ENCODE results near the gene ADIG.

ADIG gene

DNA sequence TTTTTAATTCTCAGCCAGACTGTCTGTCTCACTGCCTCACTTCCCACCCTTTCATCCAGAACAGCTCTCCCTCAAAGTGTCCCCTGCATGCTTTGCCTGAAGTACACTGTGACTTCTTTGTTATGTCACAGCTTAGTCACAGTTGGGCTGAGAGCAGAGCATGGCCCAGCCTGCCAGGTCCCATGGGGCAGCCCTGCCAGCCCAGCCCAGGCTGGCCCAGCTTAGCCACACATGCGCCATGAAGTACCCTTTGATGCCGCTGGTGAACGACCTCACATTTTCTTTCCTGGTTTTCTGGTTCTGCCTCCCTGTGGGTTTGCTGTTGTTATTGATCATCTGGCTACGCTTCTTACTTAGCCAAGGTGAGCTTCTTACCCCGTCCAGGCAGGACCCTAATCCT, at the start of gene ADIG:
TSS of gene ADIG (plus strand) at position 185 of the 400 bp plus-strand sequence. CDS start at position 239, 54 bp downstream.
- peak; percentile 69 for DNase-seq

DNA sequence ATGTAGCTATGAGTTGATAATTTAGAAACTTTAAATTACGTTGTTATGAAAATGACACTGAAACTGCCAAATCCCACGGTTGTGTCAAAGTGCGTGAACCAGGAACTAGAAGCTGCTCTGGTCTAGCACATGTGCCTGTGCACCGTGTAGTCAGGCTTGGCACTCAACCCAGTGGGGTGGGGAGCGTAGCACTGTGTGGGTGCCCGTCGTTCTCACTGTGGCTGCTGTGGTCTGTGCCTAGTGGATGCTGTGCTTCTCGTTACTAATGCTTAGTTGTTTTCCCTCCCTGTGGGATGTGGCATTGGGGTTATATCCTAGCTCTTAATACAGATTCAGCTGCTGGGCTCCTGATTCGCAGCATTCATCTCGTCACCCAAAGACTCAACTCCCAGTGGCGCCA, 46.2 kb upstream of the ADIG start:
- DNase-seq: no peak

DNA sequence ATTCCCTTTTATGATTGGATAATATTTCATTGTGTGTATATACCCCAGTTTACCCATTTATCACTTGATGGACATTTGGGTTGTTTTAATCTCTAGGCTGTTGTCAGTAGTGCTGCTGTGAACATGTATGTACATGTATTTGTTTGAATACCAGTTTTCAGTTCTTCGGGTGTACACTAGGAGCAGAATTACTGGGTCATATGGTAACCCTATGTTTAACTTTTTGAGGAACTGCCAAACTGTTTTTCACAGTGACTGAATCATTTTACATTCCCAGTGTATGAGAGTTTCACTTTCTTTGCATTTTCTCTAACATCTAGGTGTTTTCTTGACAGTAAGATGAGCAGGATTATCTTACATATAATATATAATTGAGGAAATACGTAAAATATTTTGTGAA, 44.7 kb upstream of the ADIG start:
- no peak for DNase-seq

DNA sequence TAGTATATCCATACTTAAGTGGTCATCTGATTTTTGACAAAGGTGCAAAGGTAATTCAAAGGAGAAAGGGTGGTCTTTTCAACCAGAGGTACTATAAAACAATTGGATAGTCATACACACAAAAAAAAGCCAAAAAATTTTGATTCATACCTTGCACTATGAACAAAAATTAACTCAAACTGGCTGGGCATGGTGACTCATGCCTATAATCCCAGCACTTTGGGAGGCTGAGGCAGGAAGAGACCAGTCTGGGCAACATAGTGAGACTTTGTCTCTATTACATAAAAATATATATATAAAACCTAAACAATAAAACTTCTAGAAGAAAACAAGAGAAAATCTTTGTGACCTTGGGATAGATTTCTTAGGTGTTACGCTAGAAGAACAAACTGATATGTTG, 43.8 kb upstream of the ADIG start:
- DNase-seq: no peak

DNA sequence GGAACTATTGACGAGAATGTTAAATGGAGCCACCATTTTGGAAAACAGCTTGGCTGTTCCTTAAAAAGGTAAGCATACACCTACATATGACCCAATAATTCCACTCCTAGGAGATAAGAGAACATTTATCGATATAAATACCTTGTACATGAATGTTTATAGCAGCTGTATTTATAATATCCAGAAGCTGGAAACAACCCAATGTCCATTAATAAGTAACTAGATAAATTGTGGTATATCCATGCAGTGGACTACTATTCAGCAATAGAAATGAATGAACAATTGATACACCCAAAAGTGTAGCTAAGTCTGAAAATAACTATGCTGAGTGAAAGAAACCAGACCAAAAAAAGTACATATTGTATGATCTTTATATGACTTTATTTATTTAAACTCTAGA, 42.2 kb upstream of the ADIG start:
- no peak for DNase-seq

DNA sequence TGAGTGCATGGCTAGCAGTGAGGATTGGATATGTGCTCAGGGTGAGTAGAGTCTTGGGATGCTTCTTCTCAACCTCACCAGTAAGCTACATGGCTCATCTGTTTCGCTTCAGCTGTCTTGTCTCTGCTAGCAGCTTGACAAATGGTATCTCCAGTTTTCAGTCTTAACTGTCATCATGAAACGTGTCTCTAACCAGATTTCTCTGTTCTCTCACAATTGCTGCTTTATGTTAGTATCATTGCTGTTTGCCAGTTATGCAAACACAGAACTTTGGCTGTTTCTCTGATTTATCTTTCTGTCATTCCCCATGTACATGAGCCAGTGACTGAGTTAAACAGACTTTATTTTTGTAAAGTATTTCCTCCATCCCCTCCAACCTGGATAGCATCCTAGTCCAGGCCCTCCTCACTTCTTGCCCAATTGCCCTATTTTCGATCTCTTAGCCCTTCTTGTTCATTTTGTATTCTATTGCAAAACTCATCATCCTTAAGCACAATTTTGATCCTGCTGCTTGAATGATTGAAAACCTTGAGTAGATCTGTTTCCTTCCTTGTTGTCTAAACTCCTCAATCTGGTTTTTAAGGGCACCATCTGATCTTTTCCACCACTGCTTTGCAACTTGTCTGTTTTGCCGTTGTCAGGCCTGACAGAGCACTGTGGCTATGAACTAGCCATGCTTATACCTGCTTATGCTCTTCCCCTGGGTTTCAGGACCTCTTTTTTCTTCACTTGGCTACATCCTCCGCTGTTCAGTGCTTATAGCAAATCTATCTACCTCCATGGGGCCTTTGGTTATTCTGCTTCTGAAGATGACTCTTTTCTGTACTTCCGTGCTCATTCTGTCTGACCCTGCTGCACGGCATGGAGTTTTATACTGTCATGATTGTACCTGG, 37.7 kb upstream of the ADIG start:
- DNase-seq: no peak

DNA sequence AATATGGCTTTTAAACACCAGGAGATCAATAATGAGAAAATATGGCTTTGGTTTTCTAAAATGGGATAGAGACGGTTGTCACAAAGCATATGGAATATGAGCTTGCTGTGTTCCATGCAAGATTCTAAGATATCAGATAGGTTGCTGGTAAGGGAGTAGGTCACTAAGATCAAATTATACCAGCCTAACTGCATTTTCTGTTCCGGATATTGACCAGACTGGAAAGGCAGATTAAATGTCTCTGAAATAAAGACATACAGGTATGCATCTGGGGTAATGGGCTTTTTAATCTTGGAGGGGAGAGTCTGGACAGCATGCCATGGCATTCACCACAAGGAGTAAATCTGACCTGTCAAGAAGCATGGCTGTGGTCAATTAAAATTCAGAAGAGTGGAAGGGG, 35.2 kb upstream of the ADIG start:
- DNase-seq: no peak

DNA sequence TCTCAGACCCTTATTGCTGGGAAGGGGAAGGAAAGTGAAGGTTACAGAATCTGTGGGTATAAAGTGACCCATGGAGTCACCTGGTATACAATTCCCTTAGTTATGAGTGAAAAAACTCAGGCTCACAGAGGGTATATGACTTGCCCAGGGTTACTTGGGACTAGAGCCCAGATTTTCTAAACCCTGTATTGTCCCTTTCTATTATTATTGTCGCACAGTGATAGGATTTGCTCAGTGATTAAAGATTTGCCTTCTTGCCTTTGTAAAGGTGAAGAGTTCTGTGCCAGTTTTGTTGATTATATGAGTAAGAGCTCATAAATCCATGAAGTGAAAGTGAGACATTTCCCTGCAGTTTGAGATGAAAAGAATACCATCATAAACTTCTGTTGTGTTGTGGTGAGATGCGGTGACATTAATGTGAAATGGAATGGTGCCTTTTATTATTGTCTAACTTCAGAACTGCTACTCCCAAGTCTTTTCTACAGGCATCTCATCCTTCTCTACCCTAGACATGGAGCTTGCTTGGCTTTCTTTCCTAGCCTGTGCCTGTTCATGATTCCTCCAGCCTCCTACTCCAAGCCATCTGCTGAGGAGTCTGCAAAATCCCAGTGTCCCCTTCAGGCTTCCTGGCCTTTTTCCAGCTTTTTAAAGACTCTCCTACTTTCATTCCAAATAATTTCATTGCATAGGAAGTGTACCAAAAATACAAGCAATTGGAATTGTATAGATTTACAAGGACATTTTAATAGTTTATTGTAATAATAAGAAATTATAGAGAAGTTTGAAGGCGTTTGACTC, 33.5 kb upstream of the ADIG start:
- no peak for DNase-seq

DNA sequence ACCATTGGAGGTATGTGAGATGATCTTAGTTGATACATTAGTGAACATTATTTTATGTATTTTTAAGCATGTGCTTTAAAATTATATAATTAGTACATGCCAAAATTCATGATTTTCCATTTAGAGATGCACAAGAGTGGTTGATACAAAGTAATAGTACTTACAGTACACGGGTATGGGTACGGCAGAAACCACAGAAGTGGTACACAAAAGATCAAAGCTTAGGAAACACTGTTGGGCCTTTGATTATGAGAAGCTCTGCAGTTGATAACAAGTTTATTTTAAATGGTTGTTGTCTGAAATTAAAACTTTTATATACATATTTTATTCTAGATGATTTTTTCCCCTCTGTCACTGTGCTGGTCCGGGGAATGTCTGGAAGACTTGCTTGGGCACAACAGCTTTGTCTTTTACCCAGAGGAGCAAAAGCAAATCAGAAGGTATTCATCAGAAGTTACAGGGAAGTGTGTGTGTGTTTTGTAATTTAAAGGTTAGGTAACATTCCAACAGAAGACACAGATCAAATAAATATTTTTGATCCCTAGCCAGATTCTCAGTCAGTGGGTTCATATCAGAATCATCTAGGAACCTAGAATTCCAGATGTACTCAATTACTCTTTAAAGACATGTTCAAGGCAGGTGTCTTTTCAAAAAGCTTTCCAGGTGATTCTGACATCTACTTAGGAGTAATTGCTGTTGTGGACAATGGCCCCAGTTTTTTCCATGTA, 32.5 kb upstream of the ADIG start:
- no peak for DNase-seq

DNA sequence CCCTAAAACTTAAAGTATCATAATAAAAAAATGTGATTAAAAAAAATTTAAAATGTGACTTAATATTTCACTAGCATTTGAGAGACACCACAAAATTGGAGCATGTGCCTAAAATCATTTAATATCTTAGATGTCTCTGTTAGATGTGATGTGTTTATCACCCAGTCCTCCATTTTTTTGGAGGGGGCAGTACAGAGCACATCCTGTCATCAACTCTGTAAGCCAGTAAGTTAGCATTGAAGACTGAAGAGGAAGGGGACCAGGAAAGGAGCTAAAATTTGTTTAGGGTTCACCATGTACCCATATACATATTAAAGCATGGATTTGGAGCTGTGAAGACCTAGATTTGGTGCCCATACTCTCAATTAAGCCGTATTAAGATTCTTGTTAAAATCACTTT, 30.7 kb upstream of the ADIG start:
- DNase-seq: no peak

DNA sequence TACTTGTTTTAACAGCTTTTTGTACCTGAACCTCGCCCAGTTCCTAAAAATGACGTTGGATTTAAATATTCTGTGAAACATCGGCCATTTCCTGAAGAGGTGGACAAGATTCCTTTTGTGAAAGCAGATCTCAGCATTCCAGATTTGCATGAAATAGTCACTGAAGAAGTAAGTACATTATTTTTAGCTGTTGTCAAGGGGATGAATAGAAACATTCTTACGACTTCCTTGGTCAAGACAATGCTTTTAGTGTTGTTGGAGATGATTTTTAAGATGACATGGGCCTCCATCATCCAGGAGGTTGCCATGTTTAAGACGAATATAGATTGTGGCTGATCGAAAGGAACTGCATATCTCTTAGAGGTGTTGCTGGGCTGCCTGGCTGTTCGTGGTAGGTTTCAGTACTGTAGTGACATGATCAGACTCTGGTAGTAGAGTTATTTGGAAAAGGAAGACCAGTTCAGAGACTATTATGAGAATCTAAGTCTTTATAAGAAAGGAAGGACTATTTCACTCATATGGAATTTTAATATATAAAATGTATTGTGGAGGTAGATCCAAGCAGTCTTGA, 29.9 kb upstream of the ADIG start:
- DNase-seq: no peak

DNA sequence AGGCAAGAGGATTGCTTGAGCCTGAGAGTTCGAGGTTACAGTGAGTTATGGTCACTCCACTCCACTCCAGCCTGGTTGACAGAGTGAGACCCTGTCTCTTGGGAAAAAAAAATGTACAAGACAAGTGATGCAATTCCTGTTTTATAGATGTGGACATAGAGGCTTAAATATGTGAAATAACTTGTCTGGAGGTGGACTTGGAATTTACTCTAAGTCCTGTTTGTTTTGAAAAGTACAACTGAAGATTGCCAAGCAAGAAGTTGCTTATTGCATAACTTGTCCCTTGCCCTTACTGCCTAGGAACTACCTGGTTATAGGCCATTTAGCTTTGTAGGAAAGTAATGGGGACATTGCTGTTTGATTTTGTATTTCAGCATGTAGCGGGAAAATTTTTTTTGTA, 26.0 kb upstream of the ADIG start:
- no peak for DNase-seq

DNA sequence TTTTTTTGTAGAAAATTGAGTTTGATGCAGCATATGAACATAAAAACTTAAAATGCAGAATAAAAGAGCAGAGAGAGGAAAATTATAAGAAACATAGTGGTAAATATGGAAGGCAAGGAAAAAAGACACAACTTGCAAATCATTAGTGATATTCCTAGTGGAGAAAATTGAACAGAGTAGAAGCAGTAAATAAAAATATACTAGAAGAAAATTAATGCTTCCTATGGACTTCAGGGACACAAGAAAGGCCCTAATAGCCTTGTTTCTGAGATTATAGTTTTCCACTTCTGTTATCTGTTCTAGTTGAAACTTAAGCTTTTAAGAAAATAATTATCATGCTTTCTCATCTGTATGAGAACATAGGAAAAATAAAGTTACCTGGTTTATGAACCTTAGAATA, 25.6 kb upstream of the ADIG start:
- no peak for DNase-seq

DNA sequence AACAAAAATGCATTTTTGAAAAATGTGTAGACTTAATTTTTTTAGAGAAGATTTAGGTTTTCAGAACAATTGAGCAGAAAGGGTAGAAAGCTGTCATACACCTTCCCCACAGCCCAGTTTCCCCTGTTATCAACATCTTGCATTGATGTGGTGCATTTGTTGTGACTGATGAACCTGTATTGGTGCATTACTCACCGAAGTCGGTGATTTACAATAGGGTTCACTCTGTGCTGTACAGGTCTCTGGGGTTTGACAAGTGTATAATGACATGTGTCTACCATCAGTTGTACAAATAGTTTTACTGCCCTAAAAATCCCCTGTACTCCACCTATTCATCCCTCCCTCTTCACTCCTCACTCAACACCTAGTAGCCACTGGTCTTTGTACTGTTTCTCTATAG, 23.8 kb upstream of the ADIG start:
- no peak for DNase-seq

DNA sequence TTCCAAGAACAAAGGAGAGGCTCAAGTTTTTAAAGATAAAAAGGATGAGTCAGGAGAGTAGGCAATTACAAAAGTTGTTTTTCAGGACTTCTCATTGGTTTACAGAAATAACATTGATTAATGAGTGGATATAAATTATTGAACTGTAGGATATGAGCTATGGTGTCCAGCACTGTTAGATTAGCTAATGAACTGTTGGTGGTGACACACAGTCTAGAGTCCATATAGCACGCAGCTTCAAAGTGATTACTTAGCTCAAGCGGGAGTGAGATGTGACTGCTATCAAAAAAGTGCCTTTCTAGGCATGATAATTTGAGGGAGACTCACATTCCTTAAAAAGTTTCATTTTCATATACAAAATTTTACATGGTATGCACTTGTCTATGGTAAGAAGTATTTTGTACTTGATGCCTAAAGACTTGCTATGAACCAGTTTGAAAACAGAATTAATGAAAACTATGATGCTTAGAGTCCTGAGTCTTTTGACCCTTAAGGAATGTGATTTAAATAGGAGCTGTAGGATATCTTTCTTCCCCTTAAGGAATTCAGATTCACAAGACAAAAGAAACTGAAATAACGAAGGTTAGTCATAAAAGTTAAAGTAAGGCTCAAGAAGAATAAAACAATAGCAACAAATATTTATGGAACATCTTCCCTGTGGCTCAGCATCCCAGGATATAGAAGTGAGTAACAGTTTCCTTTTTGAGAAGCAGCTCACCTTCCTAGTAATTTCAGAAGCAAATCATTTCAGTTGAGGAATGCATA, 22.2 kb upstream of the ADIG start:
- no peak for DNase-seq

DNA sequence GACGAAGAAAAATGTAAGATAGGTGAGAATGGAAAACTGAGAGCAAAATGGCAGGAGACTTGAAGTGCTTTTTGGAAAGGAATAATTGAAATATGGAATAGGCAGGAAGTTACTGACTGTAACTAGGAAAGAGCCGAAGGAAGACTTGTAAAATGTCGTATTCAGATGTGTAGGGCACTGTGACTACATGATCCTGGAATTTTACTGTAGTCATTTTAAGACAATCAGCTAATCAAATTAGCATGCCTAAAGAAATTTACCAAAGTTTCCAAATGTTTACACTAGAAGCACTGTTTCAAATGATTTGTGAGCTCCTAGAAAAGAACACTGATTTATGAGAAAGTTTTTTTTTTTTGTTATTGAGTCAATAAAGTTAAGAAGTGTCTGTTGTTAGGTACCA, 21.2 kb upstream of the ADIG start:
- no peak for DNase-seq

DNA sequence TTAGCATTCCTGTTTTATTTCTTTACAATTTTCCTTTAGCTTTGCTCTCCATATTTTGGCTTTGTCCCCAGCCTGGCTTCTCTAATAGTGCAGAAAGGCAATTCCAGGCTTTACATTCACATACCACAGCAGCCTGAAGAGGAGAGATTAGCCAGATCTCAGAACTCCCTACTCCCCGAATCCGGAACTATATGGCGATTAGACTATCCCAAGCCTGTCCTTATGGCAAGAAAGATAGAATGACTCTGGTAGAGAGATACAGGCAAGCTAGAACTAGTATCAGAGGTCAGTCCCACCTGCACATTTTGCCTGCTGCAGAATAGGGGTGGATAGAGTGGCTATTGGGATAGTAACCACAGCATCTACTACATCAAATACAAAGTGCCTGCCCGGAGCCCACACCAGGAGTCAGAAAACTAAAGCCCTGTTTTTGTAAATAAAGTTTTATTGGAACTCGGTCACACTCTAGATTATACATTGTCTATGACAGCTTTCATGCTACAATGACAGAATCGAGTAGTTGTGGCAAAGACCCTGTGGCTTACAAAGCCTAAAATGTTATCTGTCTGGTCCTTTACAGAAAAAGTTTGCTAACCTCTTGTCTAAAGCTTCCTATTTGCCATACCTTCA, 17.1 kb upstream of the ADIG start:
- DNase-seq: no peak

DNA sequence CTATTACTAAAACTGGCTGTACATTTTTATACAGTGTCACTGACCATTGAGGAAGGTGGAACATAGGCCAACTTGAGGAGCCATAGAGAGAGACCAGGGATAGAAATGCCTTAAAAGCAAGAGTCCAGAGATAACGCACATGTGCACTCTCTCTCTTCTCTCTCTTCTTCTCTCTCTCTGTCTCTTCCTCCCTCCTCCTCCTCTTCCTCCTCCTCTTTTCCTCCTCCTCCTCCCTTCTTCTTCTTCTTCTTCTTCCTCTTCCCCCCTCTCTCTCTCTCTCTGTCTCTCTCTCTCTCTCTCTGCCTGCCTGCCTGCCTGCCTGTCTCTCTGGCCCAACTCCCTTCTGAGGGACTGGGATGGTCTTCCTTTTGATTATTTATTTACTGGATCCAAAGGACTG, 16.3 kb upstream of the ADIG start:
- DNase-seq: no peak

DNA sequence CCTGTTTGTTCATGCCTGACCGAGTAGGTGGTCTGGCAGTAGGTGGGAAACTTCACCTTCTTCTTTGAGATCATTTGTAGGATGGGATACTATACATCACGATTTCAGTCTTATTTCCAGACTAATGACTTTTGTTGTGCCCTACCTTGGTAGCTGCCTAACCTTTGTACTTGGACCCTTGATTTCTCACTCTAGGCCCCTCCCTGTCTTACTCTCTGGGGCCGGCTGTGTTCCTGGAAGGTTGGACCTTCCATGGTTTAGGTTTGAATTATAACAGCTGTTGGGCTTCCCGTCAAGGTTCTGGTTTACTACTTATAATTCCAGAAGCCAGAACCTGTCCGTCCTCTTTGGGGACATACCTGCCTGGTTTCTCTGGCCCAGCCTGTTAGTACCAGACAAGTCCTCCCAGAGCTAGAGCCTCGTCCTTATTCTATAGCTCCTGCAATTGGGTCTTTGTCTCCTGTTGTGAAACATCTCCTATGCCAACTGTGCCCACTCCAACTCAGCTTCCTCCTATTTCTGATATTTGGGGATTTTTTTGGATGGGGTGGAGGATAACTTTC, 14.9 kb upstream of the ADIG start:
- DNase-seq: no peak

DNA sequence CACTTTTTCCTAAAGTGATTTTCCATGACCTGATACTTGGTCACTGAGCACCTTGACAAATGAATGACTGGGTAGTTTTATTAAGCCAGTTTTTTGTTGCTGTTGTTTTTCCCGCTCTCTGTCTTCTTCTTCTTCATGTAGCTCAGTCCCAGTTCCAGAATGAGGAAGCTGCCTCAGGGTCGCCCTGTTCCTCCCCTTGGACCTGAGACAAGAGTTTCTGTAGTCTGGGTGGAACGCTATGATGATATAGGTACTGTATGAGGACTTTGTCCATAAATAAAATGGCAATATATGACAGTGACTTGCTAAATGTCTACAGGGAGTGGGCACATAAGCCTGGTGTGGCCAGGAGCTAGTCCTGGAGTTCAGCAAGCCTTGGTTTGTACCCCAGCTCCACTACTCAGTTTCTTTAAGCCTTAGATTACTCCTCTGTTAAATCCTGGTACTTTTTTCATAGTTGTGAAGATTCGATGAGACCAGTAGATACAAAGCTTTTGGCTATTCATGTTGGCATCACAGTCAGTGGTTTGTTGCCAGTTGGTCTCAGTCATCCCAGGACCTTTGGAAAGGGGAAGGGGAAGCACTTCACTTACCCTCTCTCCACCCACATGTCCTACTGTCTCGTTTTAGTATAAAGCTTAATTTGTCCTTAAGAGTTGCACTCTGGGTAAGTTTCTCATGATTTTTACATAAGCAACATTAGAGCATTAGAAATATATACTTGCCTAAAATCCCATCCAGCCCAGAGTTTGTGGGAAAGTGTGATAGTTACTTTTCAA, 11.1 kb upstream of the ADIG start:
- DNase-seq: no peak

DNA sequence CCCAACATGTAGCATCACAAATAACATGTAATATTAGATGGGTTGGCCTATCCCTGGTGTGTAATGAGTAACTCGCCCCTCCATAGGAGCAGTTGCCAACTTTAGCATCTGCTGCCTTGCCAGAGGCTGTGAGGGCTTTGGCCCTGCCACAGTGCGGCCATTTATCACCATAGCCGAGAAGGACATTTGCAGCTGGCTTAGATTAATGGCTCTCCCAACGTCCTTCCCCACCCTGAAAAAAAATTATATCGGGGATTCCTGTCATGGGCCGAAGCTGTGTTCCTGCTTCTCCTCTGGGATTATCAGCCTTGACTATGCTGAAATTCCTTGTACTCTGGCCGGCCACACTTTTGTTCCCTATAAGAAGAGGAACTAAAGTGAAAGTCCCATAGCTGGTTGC, 7.6 kb upstream of the ADIG start:
- no peak for DNase-seq
